Endothelial cell (in vitro differentiated cells): ENCODE measurements around the gene GKN2. TPM values are rescaled to one million over a fixed set of nuclear protein-coding genes. Genes with fewer than 3 reads are reported as not detected.
A peak's percentile ranks its signal among the peaks of the same experiment; 100 is the strongest.

Source experiments
- DNase-seq: peaks from one replicate; pipeline ENCODE4 v3.0.0; 2021; ENCODE audit warnings: low spot score
- H3K27ac Mint-ChIP-seq: one replicate; pipeline ENCODE4 v1.8.0; 2021; ENCODE audit warnings: mixed read lengths, inconsistent platforms; ENCODE audit not compliant: unreplicated experiment
- H3K27me3 Mint-ChIP-seq: one replicate; pipeline ENCODE4 v1.8.0; 2021; ENCODE audit warnings: mild to moderate bottlenecking, moderate library complexity, mixed read lengths, inconsistent platforms; ENCODE audit not compliant: unreplicated experiment
- H3K36me3 Mint-ChIP-seq: one replicate; pipeline ENCODE4 v1.8.0; 2021; ENCODE audit warnings: mild to moderate bottlenecking, low read depth, mixed read lengths, inconsistent platforms; ENCODE audit not compliant: unreplicated experiment
- H3K4me1 Mint-ChIP-seq: one replicate; pipeline ENCODE4 v1.8.0; 2021; ENCODE audit warnings: mild to moderate bottlenecking, mixed read lengths, inconsistent platforms; ENCODE audit not compliant: unreplicated experiment
- H3K4me3 Mint-ChIP-seq: one replicate; pipeline ENCODE4 v1.8.0; 2021; ENCODE audit warnings: mild to moderate bottlenecking, mixed read lengths, inconsistent platforms; ENCODE audit not compliant: unreplicated experiment
- H3K9me3 Mint-ChIP-seq: one replicate; pipeline ENCODE4 v1.8.0; 2021; ENCODE audit warnings: mixed read lengths, inconsistent platforms; ENCODE audit not compliant: unreplicated experiment
- total RNA-seq: library from RNA; stranded (reverse); fragmentation: NEBNext Ultra II Directional; extraction: Animal tissue kit (Norgen Biotek cat#: 25700); gene quantifications from one replicate; pipeline ENCODE4 v1.2.1, GENCODE V29; 2021; ENCODE audit not compliant: unreplicated experiment
- TF ChIP-seq, protein P1 (sequence below): fragments of 200-600 bp; sonication (generic); IDR thresholded peaks from one replicate; pipeline ENCODE4 v1.5.0; 2021; ENCODE audit warnings: antibody characterized with exemption; ENCODE audit not compliant: unreplicated experiment

Gene GKN2
- total RNA-seq, 1 donor from 2014 or later: 0.36 TPM

- H3K27me3 Mint-ChIP-seq: no peaks in the 10 kb centered on the region
- H3K4me1 Mint-ChIP-seq: peaks cover 19% of the 10 kb centered on the region
- no peak for DNase-seq
- TF ChIP-seq, protein P1, sequence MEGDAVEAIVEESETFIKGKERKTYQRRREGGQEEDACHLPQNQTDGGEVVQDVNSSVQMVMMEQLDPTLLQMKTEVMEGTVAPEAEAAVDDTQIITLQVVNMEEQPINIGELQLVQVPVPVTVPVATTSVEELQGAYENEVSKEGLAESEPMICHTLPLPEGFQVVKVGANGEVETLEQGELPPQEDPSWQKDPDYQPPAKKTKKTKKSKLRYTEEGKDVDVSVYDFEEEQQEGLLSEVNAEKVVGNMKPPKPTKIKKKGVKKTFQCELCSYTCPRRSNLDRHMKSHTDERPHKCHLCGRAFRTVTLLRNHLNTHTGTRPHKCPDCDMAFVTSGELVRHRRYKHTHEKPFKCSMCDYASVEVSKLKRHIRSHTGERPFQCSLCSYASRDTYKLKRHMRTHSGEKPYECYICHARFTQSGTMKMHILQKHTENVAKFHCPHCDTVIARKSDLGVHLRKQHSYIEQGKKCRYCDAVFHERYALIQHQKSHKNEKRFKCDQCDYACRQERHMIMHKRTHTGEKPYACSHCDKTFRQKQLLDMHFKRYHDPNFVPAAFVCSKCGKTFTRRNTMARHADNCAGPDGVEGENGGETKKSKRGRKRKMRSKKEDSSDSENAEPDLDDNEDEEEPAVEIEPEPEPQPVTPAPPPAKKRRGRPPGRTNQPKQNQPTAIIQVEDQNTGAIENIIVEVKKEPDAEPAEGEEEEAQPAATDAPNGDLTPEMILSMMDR: no peak
- no peak overlapping the region for H3K27ac Mint-ChIP-seq
- no peaks in the 10 kb centered on the region for H3K36me3 Mint-ChIP-seq
- no peaks in the 10 kb centered on the region for H3K9me3 Mint-ChIP-seq
- no peak overlapping the region for H3K4me3 Mint-ChIP-seq
These were observed 40.6 kb downstream of the GKN2 start for GRCh38 chr2:68912111-68912510.

GRCh38 chr2:68911709-68912108 lies 41.0 kb downstream of the GKN2 start:
- TF ChIP-seq, protein P1: no peak
- no peak for DNase-seq
- Mint-ChIP-seq H3K4me1 (peaks cover 19% of the 10 kb centered on the region), H3K4me3 (no peak overlapping the region), H3K27ac (no peak overlapping the region), H3K27me3 (no peaks in the 10 kb centered on the region), H3K9me3 (no peaks in the 10 kb centered on the region), H3K36me3 (no peaks in the 10 kb centered on the region)

DNA sequence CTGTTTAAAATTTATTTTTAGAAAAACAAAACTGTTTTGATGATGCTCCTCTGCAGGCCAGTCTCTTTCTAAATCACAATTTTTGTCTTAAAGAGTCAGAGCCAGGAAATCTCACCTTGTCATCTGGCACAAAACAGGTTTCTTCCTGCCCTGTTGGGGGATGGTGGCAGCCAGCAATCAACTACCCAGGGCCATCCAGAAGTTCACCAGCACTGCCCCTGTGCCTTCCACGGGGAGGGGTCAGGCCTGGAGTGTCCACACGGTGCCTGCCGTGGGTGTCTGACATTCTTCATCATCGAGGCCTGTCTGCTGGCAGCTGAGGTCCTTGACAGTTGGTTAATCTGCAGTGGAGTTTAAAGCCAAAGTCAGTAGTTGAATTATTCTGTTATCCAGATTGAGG lies 41.4 kb downstream of the GKN2 start:
- Mint-ChIP-seq H3K4me1 (peaks cover 19% of the 10 kb centered on the region), H3K27me3 (no peaks in the 10 kb centered on the region), H3K36me3 (no peaks in the 10 kb centered on the region), H3K4me3 (no peak overlapping the region), H3K9me3 (no peaks in the 10 kb centered on the region), H3K27ac (no peak overlapping the region)
- no peak for DNase-seq
- TF ChIP-seq, protein P1: no peak

DNA sequence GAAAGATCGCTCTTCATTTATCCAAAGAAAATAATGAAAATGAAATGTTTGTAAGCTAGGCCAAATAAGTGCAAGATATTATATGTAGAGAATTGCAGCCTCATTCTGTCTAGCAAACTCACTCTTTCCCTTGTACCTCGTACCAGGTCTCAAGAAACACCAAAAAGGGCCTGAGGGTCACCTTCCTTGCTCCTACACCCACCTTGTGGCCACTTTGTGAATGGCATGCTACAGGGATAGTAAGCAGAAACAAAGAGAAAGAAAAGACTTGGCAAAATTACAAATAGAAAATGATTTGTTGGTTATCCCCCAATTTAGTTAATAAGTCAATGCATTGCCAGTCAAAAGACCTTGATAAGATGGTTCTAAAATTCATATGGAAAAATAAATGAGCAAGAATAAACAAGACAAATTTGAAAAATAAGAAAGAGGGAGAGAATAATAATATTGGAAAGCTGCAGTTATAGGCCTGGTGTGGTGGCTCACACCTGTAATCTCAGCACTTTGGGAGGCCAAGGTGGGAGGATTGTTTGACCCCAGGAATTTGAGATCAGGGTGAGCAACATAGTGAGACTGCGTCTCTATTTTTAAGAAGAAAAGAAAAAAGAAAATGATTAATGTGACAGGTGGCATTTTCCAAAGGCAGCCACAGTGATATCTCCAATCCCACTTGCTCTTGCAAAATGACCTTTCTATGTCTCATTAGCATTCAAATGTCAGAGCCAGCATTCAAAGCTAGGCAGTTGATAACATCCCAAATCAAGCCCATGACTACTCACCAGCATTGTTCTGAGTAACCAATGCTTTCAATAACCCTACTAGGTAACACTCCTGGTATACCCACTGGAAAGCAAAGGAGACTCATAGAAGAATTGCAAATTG lies 42.7 kb downstream of the GKN2 start:
- TF ChIP-seq, protein P1: peak; percentile 87
- H3K9me3 Mint-ChIP-seq: no peaks in the 10 kb centered on the region
- no peaks in the 10 kb centered on the region for H3K27me3 Mint-ChIP-seq
- no peak overlapping the region for H3K27ac Mint-ChIP-seq
- peak; percentile 78 for DNase-seq
- no peaks in the 10 kb centered on the region for H3K36me3 Mint-ChIP-seq
- no peak overlapping the region for H3K4me3 Mint-ChIP-seq
- H3K4me1 Mint-ChIP-seq: peaks cover 9% of the 10 kb centered on the region

- Mint-ChIP-seq H3K4me1 (peaks cover 6% of the 10 kb centered on the region), H3K27me3 (no peaks in the 10 kb centered on the region), H3K9me3 (no peaks in the 10 kb centered on the region), H3K27ac (no peak overlapping the region), H3K36me3 (no peaks in the 10 kb centered on the region), H3K4me3 (no peak overlapping the region)
- TF ChIP-seq, protein P1: no peak
- DNase-seq: no peak
These were observed 44.2 kb downstream of the GKN2 start for GRCh38 chr2:68908392-68908970.
